Testis (tissue), 3 donors: ENCODE data around the gene SDF4. TPM values are rescaled to one million over a fixed set of nuclear protein-coding genes. Genes with fewer than 3 reads are reported as not detected.

Source experiments
- DNase-seq: peaks from one replicate; pipeline ENCODE4 v3.0.0-alpha.2; 2019
- H3K27ac ChIP-seq, 2 donors: fragments of 200-600 bp; sonication (generic); one replicate each; pipeline ENCODE4 v1.5.1; 2019
- H3K27me3 ChIP-seq: fragments of 200-600 bp; sonication (generic); one replicate; pipeline ENCODE4 v1.5.1; 2019
- H3K36me3 ChIP-seq: fragments of 200-600 bp; sonication (generic); one replicate; pipeline ENCODE4 v1.5.1; 2017; ENCODE audit warnings: low read depth; ENCODE audit errors: missing control alignments
- H3K4me1 ChIP-seq: fragments of 200-600 bp; sonication (generic); one replicate; pipeline ENCODE4 v1.5.1; 2019
- H3K4me3 ChIP-seq, 2 donors: fragments of 200-600 bp; sonication (generic); one replicate each; pipeline ENCODE4 v1.5.1; 2017 to 2019
- H3K9me3 ChIP-seq: fragments of 200-600 bp; sonication (generic); one replicate; pipeline ENCODE4 v1.5.1; 2017
- CTCF ChIP-seq, 3 experiments: fragments of 450-650 bp in 2 of 3; fragments of 200-600 bp in 1 of 3; sonication (generic) in 1 of 3; IDR thresholded peaks; one replicate each; pipeline ENCODE4 v1.5.1; 2016 to 2019; ENCODE audit warnings: antibody characterized with exemption in 3 of 3, mild to moderate bottlenecking in 2 of 3, moderate library complexity in 1 of 3
- POLR2A ChIP-seq: fragments of 450-650 bp; IDR thresholded peaks from one replicate; pipeline ENCODE4 v1.6.1; 2017; ENCODE audit warnings: antibody characterized with exemption, mild to moderate bottlenecking, moderate library complexity
- WGBS, 2 donors: methylation state at CpG; one replicate each; pipeline ENCODE4 v1.1.5; 2018; 5-methylcytosine and 5-hydroxymethylcytosine counted together
- intact Hi-C: fragments of 100-400 bp; cut with DNase I; formaldehyde crosslinking; loops from one replicate; pipeline ENCODE4 v1.15.1; 2023; ENCODE audit warnings: low total_unique reads
- polyA plus RNA-seq: library from polyadenylated mRNA; stranded (reverse); fragments of 350-450 nt; fragmentation: Illumina TruSeq; extraction: RNeasy Lipid Tissue Mini Kit (QIAGEN cat#74804); gene quantifications from one replicate; pipeline ENCODE4 v1.2.3, GENCODE V29; 2014; ENCODE audit warnings: low read depth, low replicate concordance; ENCODE audit not compliant: insufficient read depth
- total RNA-seq, 2 donors: library from RNA; depleted of rRNA; stranded (reverse); fragments of >200 nt; gene quantifications; one replicate each; pipeline ENCODE4 v1.2.3, GENCODE V29; 2016

The SDF4 gene
- total and polyA plus RNA-seq, 3 donors from 2014 or later = 146 to 167 (median 158) TPM

- intact Hi-C loops = no loop called here
- no peak for DNase-seq
- Histone ChIP-seq H3K36me3 (no peaks in the 10 kb centered on the region), H3K4me3 (no peak overlapping the region), H3K27ac (no peak overlapping the region), H3K27me3 (no peaks in the 10 kb centered on the region), H3K4me1 (no peaks in the 10 kb centered on the region), H3K9me3 (no peaks in the 10 kb centered on the region)
- 85 to 89% methylated on average over 16 to 29 of the region's 29 CpGs for WGBS, 2 donors
- no peak for TF ChIP-seq CTCF (IDR thresholded peaks at IDR 0.05)
- no peak for TF ChIP-seq POLR2A
These were observed 56.4 kb downstream of the SDF4 start for GRCh38 chr1:1175221-1176062.

- no peaks in the 10 kb centered on the region for H3K27me3 ChIP-seq
These were observed 57.9 kb downstream of the SDF4 start, which contains the start of gene TTLL10 for GRCh38 chr1:1173793-1174415. Gene TTLL10, plus strand, starts transcription at chr1:1173880. Its CDS starts 5,336 bp downstream, at chr1:1179216.

GRCh38 chr1:1173061-1173792, 58.6 kb downstream of the SDF4 start:
- H3K27me3 ChIP-seq = no peaks in the 10 kb centered on the region
- no peak overlapping the region for H3K4me3 ChIP-seq
- TF ChIP-seq POLR2A = no peak
- no peak for TF ChIP-seq CTCF (IDR thresholded peaks at IDR 0.05)
- H3K27ac ChIP-seq = no peak overlapping the region
- WGBS, 2 donors = 61 to 64% methylated on average over 11 to 32 of the region's 32 CpGs
- no peaks in the 10 kb centered on the region for H3K9me3 ChIP-seq
- no peaks in the 10 kb centered on the region for H3K36me3 ChIP-seq
- intact Hi-C loops = no loop called here
- no peak for DNase-seq
- no peaks in the 10 kb centered on the region for H3K4me1 ChIP-seq

More at GRCh38 chr1:1173793-1174415, 57.9 kb downstream of the SDF4 start, which contains the start of gene TTLL10:
- no peaks in the 10 kb centered on the region for H3K4me1 ChIP-seq
- H3K4me3 ChIP-seq = no peak within 1 kb of the TSS
- no peaks in the 10 kb centered on the region for H3K9me3 ChIP-seq
- TF ChIP-seq CTCF (IDR thresholded peaks at IDR 0.05) (no peak), POLR2A (no peak)
- H3K36me3 ChIP-seq = no peaks in the 10 kb centered on the region
- no peak for DNase-seq
- intact Hi-C loops = no loop called here
- no peak within 1 kb of the TSS for H3K27ac ChIP-seq
- WGBS, 2 donors = 44 to 50% methylated on average over 1 to 34 of the region's 35 CpGs

GRCh38 chr1:1171546-1172340, 60.1 kb downstream of the SDF4 start:
- TF ChIP-seq POLR2A (no peak), CTCF (IDR thresholded peaks at IDR 0.05) (no peak)
- intact Hi-C loops = no loop called here
- WGBS, 2 donors = 79 to 85% methylated on average over 21 to 32 of the region's 33 CpGs
- Histone ChIP-seq H3K4me1 (no peaks in the 10 kb centered on the region), H3K36me3 (no peaks in the 10 kb centered on the region), H3K9me3 (no peaks in the 10 kb centered on the region), H3K27me3 (no peaks in the 10 kb centered on the region), H3K27ac (no peak overlapping the region), H3K4me3 (no peak overlapping the region)
- DNase-seq = no peak
